ENCODE results near the gene MT1E. TPM values are rescaled to one million over a fixed set of nuclear protein-coding genes. Genes with fewer than 3 reads are reported as not detected.

MT1E gene
- polyA plus RNA-seq, 1 donor from 2014 or later: not detected

- TF ChIP-seq REST (IDR thresholded peaks at IDR 0.05; ENCODE audit: borderline replicate concordance) (no peak), SMC3 (conservative IDR thresholded peaks at IDR 0.05; ENCODE audit: poor library complexity) (no peak), CTCF (IDR thresholded peaks at IDR 0.05; ENCODE audit: poor library complexity, severe bottlenecking) (no peak), MXI1 (conservative IDR thresholded peaks at IDR 0.05; ENCODE audit: poor library complexity, severe bottlenecking) (no peak), TAF1 (IDR thresholded peaks at IDR 0.05; ENCODE audit: low read depth) (no peak), EP300 (conservative IDR thresholded peaks at IDR 0.05; ENCODE audit: poor library complexity, severe bottlenecking) (no peak), EZH2 (IDR thresholded peaks at IDR 0.05; ENCODE audit: borderline replicate concordance, insufficient read depth, low read length, poor library complexity, severe bottlenecking) (no peak), POLR2AphosphoS5 (IDR thresholded peaks at IDR 0.05) (no peak), RAD21 (conservative IDR thresholded peaks at IDR 0.05) (no peak)
- Histone ChIP-seq H3K27me3 (ENCODE audit: insufficient read depth, low read depth, low read length) (peaks cover 9% of the 10 kb centered on the region), H3K9me2 (ENCODE audit: insufficient read depth, low read length) (no peaks in the 10 kb centered on the region), H3F3A (ENCODE audit: insufficient read depth, low read length, poor library complexity, severe bottlenecking) (no peaks in the 10 kb centered on the region), H3K4me2 (ENCODE audit: low read length) (no peak overlapping the region), H3K36me3 (ENCODE audit: insufficient read depth, low read length) (no peaks in the 10 kb centered on the region), H3K9ac (ENCODE audit: low read length) (no peak overlapping the region), H3K27ac (ENCODE audit: low read length) (no peak overlapping the region), H3K79me2 (replicated peaks; ENCODE audit: insufficient read depth, low read length) (no peaks in the 10 kb centered on the region), H2AFZ (ENCODE audit: low read depth, low read length) (no peak overlapping the region), H3K4me3 (ENCODE audit: low read length) (no peak overlapping the region), H4K20me1 (ENCODE audit: insufficient read depth) (no peaks in the 10 kb centered on the region), H3K9me3 (ENCODE audit: low read length) (no peaks in the 10 kb centered on the region)
Observed at GRCh38 chr16:56583351-56584168, 42.0 kb upstream of the MT1E start.

GRCh38 chr16:56584276-56584675 lies 41.3 kb upstream of the MT1E start:
- Histone ChIP-seq H2AFZ (ENCODE audit: low read depth, low read length) (no peak overlapping the region), H3F3A (ENCODE audit: insufficient read depth, low read length, poor library complexity, severe bottlenecking) (no peaks in the 10 kb centered on the region), H3K9ac (ENCODE audit: low read length) (no peak overlapping the region), H3K4me3 (ENCODE audit: low read length) (no peak overlapping the region), H3K79me2 (replicated peaks; ENCODE audit: insufficient read depth, low read length) (no peaks in the 10 kb centered on the region), H3K9me2 (ENCODE audit: insufficient read depth, low read length) (no peaks in the 10 kb centered on the region), H3K27me3 (ENCODE audit: insufficient read depth, low read depth, low read length) (peaks cover 16% of the 10 kb centered on the region), H4K20me1 (ENCODE audit: insufficient read depth) (no peaks in the 10 kb centered on the region), H3K36me3 (ENCODE audit: insufficient read depth, low read length) (no peaks in the 10 kb centered on the region), H3K4me2 (ENCODE audit: low read length) (no peak overlapping the region), H3K9me3 (ENCODE audit: low read length) (no peaks in the 10 kb centered on the region), H3K27ac (ENCODE audit: low read length) (no peak overlapping the region)
- TF ChIP-seq TAF1 (IDR thresholded peaks at IDR 0.05; ENCODE audit: low read depth): no peak
- no peak for TF ChIP-seq CTCF (IDR thresholded peaks at IDR 0.05; ENCODE audit: poor library complexity, severe bottlenecking)
- no peak for TF ChIP-seq EP300 (conservative IDR thresholded peaks at IDR 0.05; ENCODE audit: poor library complexity, severe bottlenecking)
- no peak for TF ChIP-seq RAD21 (conservative IDR thresholded peaks at IDR 0.05)
- no peak for TF ChIP-seq MXI1 (conservative IDR thresholded peaks at IDR 0.05; ENCODE audit: poor library complexity, severe bottlenecking)
- no peak for TF ChIP-seq EZH2 (IDR thresholded peaks at IDR 0.05; ENCODE audit: borderline replicate concordance, insufficient read depth, low read length, poor library complexity, severe bottlenecking)
- TF ChIP-seq SMC3 (conservative IDR thresholded peaks at IDR 0.05; ENCODE audit: poor library complexity): no peak
- no peak for TF ChIP-seq POLR2AphosphoS5 (IDR thresholded peaks at IDR 0.05)
- no peak for TF ChIP-seq REST (IDR thresholded peaks at IDR 0.05; ENCODE audit: borderline replicate concordance)
